HCT116 (cell line): ENCODE measurements around the gene KCNQ1OT1. TPM values are rescaled to one million over a fixed set of nuclear protein-coding genes. Genes with fewer than 3 reads are reported as not detected.
A peak's percentile ranks its signal among the peaks of the same experiment; 100 is the strongest.

Experiments
- ATAC-seq: fragments of 200-7000 bp; cut with Tn5 transposase; 2 replicates; pipeline ENCODE4 v1.9.1; 2020; ENCODE audit warnings: mild to moderate bottlenecking, moderate library complexity
- BruUV-seq: library from RNA; stranded (reverse); fragments of 400-500 nt; replicated peaks from 2 replicates; lab custom pipeline; 2021; lab: Mats Ljungman, UMichigan
- CTCF ChIA-PET: fragments of 300-600 bp; sonication (Branson Sonifier 250); formaldehyde crosslinking; loops from one replicate; lab custom pipeline; 2021; ENCODE audit warnings: antibody characterized with exemption; lab: Charles Lee
- POLR2A ChIA-PET: fragments of 300-600, 350-600 bp; sonication (Branson Sonifier 250); formaldehyde crosslinking; loops from one replicate; lab custom pipeline; 2021; ENCODE audit warnings: antibody characterized with exemption; lab: Charles Lee
- RAD21 ChIA-PET, 2 experiments: fragments of 300-600 bp; sonication (Branson Sonifier 250); formaldehyde crosslinking; loops; one replicate each; lab custom pipeline; 2023; ENCODE audit warnings: low total read pairs in 2 of 2; ENCODE audit not compliant: uncharacterized antibody in 2 of 2, unreplicated experiment in 2 of 2, low non-redundant PET in 1 of 2; lab: Charles Lee
- DNase-seq: peaks from one replicate; pipeline ENCODE4 v3.0.0-alpha.2; 2010; ENCODE audit warnings: low read depth, low spot score
- H2AFZ ChIP-seq: fragments of 200-600 bp; shearing (Covaris generic), sonication (generic); 2 replicates; pipeline ENCODE4 v1.6.1; 2017; ENCODE audit warnings: low read depth, mixed run types, mixed read lengths, antibody characterized with exemption, low read length; ENCODE audit not compliant: poor library complexity, severe bottlenecking
- H3K27ac ChIP-seq: 2 replicates; pipeline ENCODE4 v1.5.1; 2012; ENCODE audit warnings: low read depth, low read length
- H3K27me3 ChIP-seq: fragments of 200-600 bp; sonication (generic); 2 replicates; pipeline ENCODE4 v1.6.1; 2016; ENCODE audit warnings: mixed run types, low read length, mixed read lengths; ENCODE audit not compliant: insufficient read depth
- H3K36me3 ChIP-seq, 2 experiments: fragments of 200-500 bp in 1 of 2; fragments of 200-600 bp in 1 of 2; sonication (Bioruptor generic) in 1 of 2; sonication (generic) in 1 of 2; 2 replicates each; pipeline versions ENCODE4 v1.5.1 to v1.6.1; 2014 to 2016; ENCODE audit warnings: low read length in 2 of 2, inconsistent platforms in 1 of 2, mixed read lengths in 1 of 2, mixed run types in 1 of 2; ENCODE audit not compliant: insufficient read depth in 2 of 2, control insufficient read depth in 1 of 2
- H3K4me1 ChIP-seq, 2 experiments: fragments of 200-600 bp in 1 of 2; sonication (generic) in 1 of 2; 2 replicates each; pipeline versions ENCODE4 v1.5.1 to v1.6.1; 2012 to 2017; ENCODE audit warnings: low read length in 2 of 2, inconsistent platforms in 1 of 2, mild to moderate bottlenecking in 1 of 2, mixed read lengths in 1 of 2, mixed run types in 1 of 2, moderate library complexity in 1 of 2; ENCODE audit not compliant: insufficient read depth in 2 of 2, control insufficient read depth in 1 of 2
- H3K4me2 ChIP-seq: fragments of 200-600 bp; sonication (generic); 2 replicates; pipeline ENCODE4 v1.6.1; 2017; ENCODE audit warnings: mixed run types, low read length, mixed read lengths
- H3K4me3 ChIP-seq, 2 experiments: fragments of 200-600 bp in 1 of 2; sonication (generic) in 1 of 2; replicated peaks in 1 of 2; 2 replicates each; pipeline ENCODE4 v1.5.1; 2011 to 2016; ENCODE audit warnings: low read length in 2 of 2, control low read depth in 1 of 2, low read depth in 1 of 2, mild to moderate bottlenecking in 1 of 2, mixed read lengths in 1 of 2, mixed run types in 1 of 2
- H3K79me2 ChIP-seq: fragments of 200-600 bp; sonication (generic); 2 replicates; pipeline ENCODE4 v1.6.1; 2017; ENCODE audit warnings: mild to moderate bottlenecking, mixed run types, low read length, moderate library complexity, mixed read lengths; ENCODE audit not compliant: insufficient read depth
- H3K9ac ChIP-seq: fragments of 200-600 bp; sonication (generic); 2 replicates; pipeline ENCODE4 v1.6.1; 2016; ENCODE audit warnings: low read length, mixed read lengths
- H3K9me2 ChIP-seq: fragments of 200-600 bp; sonication (generic), shearing (Covaris generic); 2 replicates; pipeline ENCODE4 v1.6.1; 2017; ENCODE audit warnings: mixed run types, mild to moderate bottlenecking, moderate library complexity; ENCODE audit not compliant: insufficient read depth
- H3K9me3 ChIP-seq, 2 experiments: fragments of 200-500 bp in 1 of 2; fragments of 200-600 bp in 1 of 2; sonication (Bioruptor generic) in 1 of 2; sonication (generic) in 1 of 2; 2 replicates each; pipeline ENCODE4 v1.6.1; 2014 to 2017; ENCODE audit warnings: low read length in 2 of 2, mixed read lengths in 2 of 2, inconsistent platforms in 1 of 2, low read depth in 1 of 2, mild to moderate bottlenecking in 1 of 2, mixed run types in 1 of 2, moderate library complexity in 1 of 2; ENCODE audit not compliant: control insufficient read depth in 1 of 2, insufficient read depth in 1 of 2
- H4K20me1 ChIP-seq: fragments of 200-600 bp; sonication (generic), shearing (Covaris generic); 2 replicates; pipeline ENCODE4 v1.6.1; 2017; ENCODE audit warnings: mixed run types, mild to moderate bottlenecking, moderate library complexity; ENCODE audit not compliant: insufficient read depth
- RAD21 ChIP-seq: IDR thresholded peaks from 2 replicates; pipeline ENCODE4 v1.6.1; 2012; ENCODE audit warnings: low read depth, mild to moderate bottlenecking
- ZFX ChIP-seq: fragments of 450-650 bp; IDR thresholded peaks from 2 replicates; pipeline ENCODE4 v1.6.1; 2017
- intact Hi-C: fragments of 100-400 bp; cut with micrococcal nuclease; formaldehyde crosslinking; loops from 2 replicates; pipeline ENCODE4 v1.10.0; 2022
- total RNA-seq: library from RNA; stranded (reverse); gene quantifications from one replicate; pipeline ENCODE4 v1.2.1, GENCODE V29; 2021; ENCODE audit not compliant: unreplicated experiment
- TF ChIP-seq, protein P1 (sequence below): IDR thresholded peaks from 2 replicates; pipeline ENCODE4 v1.6.1; 2012; ENCODE audit warnings: low read depth
- TF ChIP-seq, protein P2 (sequence below), 3 experiments: fragments of 200-600 bp in 1 of 3; sonication (generic) in 1 of 3; IDR thresholded peaks in 2 of 3; conservative IDR thresholded peaks in 1 of 3; 2 replicates each; pipeline ENCODE4 v1.5.1; 2012 to 2017; ENCODE audit warnings: low read depth in 2 of 3, low read length in 2 of 3, antibody characterized with exemption in 1 of 3, borderline replicate concordance in 1 of 3, control low read depth in 1 of 3, mild to moderate bottlenecking in 1 of 3, mixed read lengths in 1 of 3, mixed run types in 1 of 3, moderate library complexity in 1 of 3; ENCODE audit not compliant: insufficient read depth in 1 of 3

Gene KCNQ1OT1
- total RNA-seq, 1 experiment from 2014 or later = 1.1 TPM

- BruUV-seq = no TSS peak
- Histone ChIP-seq H4K20me1 (no peaks in the 10 kb centered on the region), H3K9me3 (no peaks in the 10 kb centered on the region), H3K27me3 (no peaks in the 10 kb centered on the region), H3K4me1 (no peaks in the 10 kb centered on the region; a peak in 1 of 4 replicates), H3K9ac (no peak overlapping the region), H3K9me2 (no peaks in the 10 kb centered on the region), H2AFZ (no peak overlapping the region), H3K4me3 (no peak overlapping the region), H3K79me2 (no peaks in the 10 kb centered on the region), H3K27ac (no peak overlapping the region), H3K4me2 (no peak overlapping the region), H3K36me3 (no peaks in the 10 kb centered on the region)
- ChIA-PET POLR2A (no interaction called here), RAD21 (no interaction called here), CTCF (no interaction called here)
- TF ChIP-seq, protein P1, sequence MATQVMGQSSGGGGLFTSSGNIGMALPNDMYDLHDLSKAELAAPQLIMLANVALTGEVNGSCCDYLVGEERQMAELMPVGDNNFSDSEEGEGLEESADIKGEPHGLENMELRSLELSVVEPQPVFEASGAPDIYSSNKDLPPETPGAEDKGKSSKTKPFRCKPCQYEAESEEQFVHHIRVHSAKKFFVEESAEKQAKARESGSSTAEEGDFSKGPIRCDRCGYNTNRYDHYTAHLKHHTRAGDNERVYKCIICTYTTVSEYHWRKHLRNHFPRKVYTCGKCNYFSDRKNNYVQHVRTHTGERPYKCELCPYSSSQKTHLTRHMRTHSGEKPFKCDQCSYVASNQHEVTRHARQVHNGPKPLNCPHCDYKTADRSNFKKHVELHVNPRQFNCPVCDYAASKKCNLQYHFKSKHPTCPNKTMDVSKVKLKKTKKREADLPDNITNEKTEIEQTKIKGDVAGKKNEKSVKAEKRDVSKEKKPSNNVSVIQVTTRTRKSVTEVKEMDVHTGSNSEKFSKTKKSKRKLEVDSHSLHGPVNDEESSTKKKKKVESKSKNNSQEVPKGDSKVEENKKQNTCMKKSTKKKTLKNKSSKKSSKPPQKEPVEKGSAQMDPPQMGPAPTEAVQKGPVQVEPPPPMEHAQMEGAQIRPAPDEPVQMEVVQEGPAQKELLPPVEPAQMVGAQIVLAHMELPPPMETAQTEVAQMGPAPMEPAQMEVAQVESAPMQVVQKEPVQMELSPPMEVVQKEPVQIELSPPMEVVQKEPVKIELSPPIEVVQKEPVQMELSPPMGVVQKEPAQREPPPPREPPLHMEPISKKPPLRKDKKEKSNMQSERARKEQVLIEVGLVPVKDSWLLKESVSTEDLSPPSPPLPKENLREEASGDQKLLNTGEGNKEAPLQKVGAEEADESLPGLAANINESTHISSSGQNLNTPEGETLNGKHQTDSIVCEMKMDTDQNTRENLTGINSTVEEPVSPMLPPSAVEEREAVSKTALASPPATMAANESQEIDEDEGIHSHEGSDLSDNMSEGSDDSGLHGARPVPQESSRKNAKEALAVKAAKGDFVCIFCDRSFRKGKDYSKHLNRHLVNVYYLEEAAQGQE = no peak
- TF ChIP-seq ZFX (no peak), RAD21 (peak; percentile 41; the same call in 1 of the 2 replicates)
- TF ChIP-seq, protein P2, sequence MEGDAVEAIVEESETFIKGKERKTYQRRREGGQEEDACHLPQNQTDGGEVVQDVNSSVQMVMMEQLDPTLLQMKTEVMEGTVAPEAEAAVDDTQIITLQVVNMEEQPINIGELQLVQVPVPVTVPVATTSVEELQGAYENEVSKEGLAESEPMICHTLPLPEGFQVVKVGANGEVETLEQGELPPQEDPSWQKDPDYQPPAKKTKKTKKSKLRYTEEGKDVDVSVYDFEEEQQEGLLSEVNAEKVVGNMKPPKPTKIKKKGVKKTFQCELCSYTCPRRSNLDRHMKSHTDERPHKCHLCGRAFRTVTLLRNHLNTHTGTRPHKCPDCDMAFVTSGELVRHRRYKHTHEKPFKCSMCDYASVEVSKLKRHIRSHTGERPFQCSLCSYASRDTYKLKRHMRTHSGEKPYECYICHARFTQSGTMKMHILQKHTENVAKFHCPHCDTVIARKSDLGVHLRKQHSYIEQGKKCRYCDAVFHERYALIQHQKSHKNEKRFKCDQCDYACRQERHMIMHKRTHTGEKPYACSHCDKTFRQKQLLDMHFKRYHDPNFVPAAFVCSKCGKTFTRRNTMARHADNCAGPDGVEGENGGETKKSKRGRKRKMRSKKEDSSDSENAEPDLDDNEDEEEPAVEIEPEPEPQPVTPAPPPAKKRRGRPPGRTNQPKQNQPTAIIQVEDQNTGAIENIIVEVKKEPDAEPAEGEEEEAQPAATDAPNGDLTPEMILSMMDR (IDR thresholded peaks at IDR 0.05 in 2 of 3, conservative IDR thresholded peaks at IDR 0.05 in 1 of 3; ENCODE audit: borderline replicate concordance in 1 of 3, insufficient read depth in 1 of 3, low read depth in 2 of 3, low read length in 2 of 3) = peak in 1 of 3 experiments; percentile 19; a peak in 2 of 6 replicates
- no peak for ATAC-seq
- no peak for DNase-seq
- intact Hi-C loops = no loop called here
Measured at GRCh38 chr11:2566223-2567025, 133.4 kb downstream of the KCNQ1OT1 start.
